ENCODE results near the gene FUT1.

Gene FUT1

GRCh38 chr19:48737360-48737998 lies 15.0 kb downstream of the FUT1 start:
- Histone ChIP-seq H3K79me2 (ENCODE audit: low read length) (no peaks in the 10 kb centered on the region), H3K36me3 (replicated peaks; ENCODE audit: low read depth, low read length) (no peaks in the 10 kb centered on the region), H3K27me3 (ENCODE audit: low read depth, low read length) (no peaks in the 10 kb centered on the region), H3K9ac (ENCODE audit: low read length) (no peak overlapping the region), H3K9me3 (ENCODE audit: insufficient read depth, low read length) (no peaks in the 10 kb centered on the region), H4K20me1 (ENCODE audit: insufficient read depth, low read length) (no peaks in the 10 kb centered on the region), H3K4me1 (ENCODE audit: low read length) (no peaks in the 10 kb centered on the region), H3K4me2 (ENCODE audit: low read length) (no peak overlapping the region), H2AFZ (ENCODE audit: low read depth, low read length) (no peak overlapping the region), H3K4me3 (ENCODE audit: low read length) (no peak overlapping the region), H3K27ac (ENCODE audit: low read length) (no peak overlapping the region)
- no peak for TF ChIP-seq CTCF (IDR thresholded peaks at IDR 0.05; ENCODE audit: low read depth, low read length)
- no peak for TF ChIP-seq EZH2phosphoT487 (IDR thresholded peaks at IDR 0.05; ENCODE audit: low read depth)

GRCh38 chr19:48735031-48735615 lies 17.3 kb downstream of the FUT1 start:
- H4K20me1 ChIP-seq (ENCODE audit: insufficient read depth, low read length), result no peaks in the 10 kb centered on the region
- no peaks in the 10 kb centered on the region for H3K4me1 ChIP-seq (ENCODE audit: low read length)
- H3K4me2 ChIP-seq (ENCODE audit: low read length), result no peak overlapping the region
- no peak overlapping the region for H3K27ac ChIP-seq (ENCODE audit: low read length)
- TF ChIP-seq CTCF (IDR thresholded peaks at IDR 0.05; ENCODE audit: low read depth, low read length), result no peak
- no peak for TF ChIP-seq EZH2phosphoT487 (IDR thresholded peaks at IDR 0.05; ENCODE audit: low read depth)
- no peak overlapping the region for H2AFZ ChIP-seq (ENCODE audit: low read depth, low read length)
- H3K9ac ChIP-seq (ENCODE audit: low read length), result no peak overlapping the region
- H3K79me2 ChIP-seq (ENCODE audit: low read length), result no peaks in the 10 kb centered on the region
- no peak overlapping the region for H3K4me3 ChIP-seq (ENCODE audit: low read length)
- no peaks in the 10 kb centered on the region for H3K36me3 ChIP-seq (replicated peaks; ENCODE audit: low read depth, low read length)
- no peaks in the 10 kb centered on the region for H3K27me3 ChIP-seq (ENCODE audit: low read depth, low read length)
- H3K9me3 ChIP-seq (ENCODE audit: insufficient read depth, low read length), result no peaks in the 10 kb centered on the region

- Histone ChIP-seq H3K4me3 (ENCODE audit: low read length) (no peak overlapping the region), H3K4me1 (ENCODE audit: low read length) (no peaks in the 10 kb centered on the region), H2AFZ (ENCODE audit: low read depth, low read length) (no peak overlapping the region), H3K36me3 (replicated peaks; ENCODE audit: low read depth, low read length) (no peaks in the 10 kb centered on the region), H4K20me1 (ENCODE audit: insufficient read depth, low read length) (no peaks in the 10 kb centered on the region), H3K27me3 (ENCODE audit: low read depth, low read length) (no peaks in the 10 kb centered on the region), H3K9me3 (ENCODE audit: insufficient read depth, low read length) (no peaks in the 10 kb centered on the region), H3K79me2 (ENCODE audit: low read length) (no peaks in the 10 kb centered on the region), H3K27ac (ENCODE audit: low read length) (no peak overlapping the region), H3K4me2 (ENCODE audit: low read length) (no peak overlapping the region), H3K9ac (ENCODE audit: low read length) (no peak overlapping the region)
- no peak for TF ChIP-seq CTCF (IDR thresholded peaks at IDR 0.05; ENCODE audit: low read depth, low read length)
- no peak for TF ChIP-seq EZH2phosphoT487 (IDR thresholded peaks at IDR 0.05; ENCODE audit: low read depth)
Measured at GRCh38 chr19:48734625-48735024, 17.8 kb downstream of the FUT1 start.

- Histone ChIP-seq H3K36me3 (replicated peaks; ENCODE audit: low read depth, low read length) (peaks cover 9% of the 10 kb centered on the region), H3K27ac (ENCODE audit: low read length) (no peak overlapping the region), H3K9ac (ENCODE audit: low read length) (no peak overlapping the region), H2AFZ (ENCODE audit: low read depth, low read length) (no peak overlapping the region), H3K9me3 (ENCODE audit: insufficient read depth, low read length) (no peaks in the 10 kb centered on the region), H3K27me3 (ENCODE audit: low read depth, low read length) (no peaks in the 10 kb centered on the region), H4K20me1 (ENCODE audit: insufficient read depth, low read length) (no peaks in the 10 kb centered on the region), H3K4me2 (ENCODE audit: low read length) (no peak overlapping the region), H3K79me2 (ENCODE audit: low read length) (no peaks in the 10 kb centered on the region), H3K4me1 (ENCODE audit: low read length) (peaks cover 6% of the 10 kb centered on the region), H3K4me3 (ENCODE audit: low read length) (no peak overlapping the region)
- TF ChIP-seq EZH2phosphoT487 (IDR thresholded peaks at IDR 0.05; ENCODE audit: low read depth) (no peak), CTCF (IDR thresholded peaks at IDR 0.05; ENCODE audit: low read depth, low read length) (no peak)
Measured at GRCh38 chr19:48731452-48731851, 21.0 kb downstream of the FUT1 start.

Measured in OCI-LY3 (cell line).